ENCODE measurements around the gene TCAP.

DNA sequence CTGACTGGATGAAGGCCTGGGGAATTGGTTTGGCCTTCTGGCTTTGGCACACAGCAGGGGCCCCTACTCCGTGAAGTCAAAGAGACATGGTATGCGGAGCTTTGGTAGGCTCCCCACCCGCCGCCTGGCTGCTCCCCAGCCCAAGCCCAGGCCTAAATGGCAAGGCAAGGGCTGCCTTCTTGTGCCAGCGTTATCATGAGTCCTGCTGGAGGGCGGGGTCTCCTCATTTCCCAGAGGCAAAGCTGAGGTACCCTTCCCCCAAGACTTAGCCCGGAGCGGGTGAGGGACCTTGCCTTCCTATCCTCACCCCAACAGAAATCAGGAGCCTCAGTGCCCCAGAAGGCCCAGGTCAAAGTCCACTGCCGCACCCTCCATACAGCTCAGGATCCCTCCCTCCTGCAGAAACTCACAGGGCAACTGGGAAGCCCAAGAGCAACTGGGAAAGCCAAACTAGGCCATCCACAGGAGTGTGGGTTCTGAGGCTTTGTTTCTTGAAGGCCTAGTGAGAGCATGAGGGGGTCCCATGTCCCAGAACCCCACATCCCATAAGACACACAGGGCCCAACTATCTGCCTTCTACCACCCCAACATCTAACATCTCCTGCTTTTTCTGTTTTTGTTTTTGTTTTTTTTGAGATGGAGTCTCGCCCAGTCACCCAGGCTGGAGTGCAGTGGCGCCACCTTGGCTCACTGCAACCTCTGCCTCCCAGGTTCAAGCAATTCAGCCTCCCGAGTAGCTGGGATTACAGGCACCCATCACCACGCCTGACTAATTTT, 13.4 kb downstream of the TCAP start:
- TF ChIP-seq, protein P1, sequence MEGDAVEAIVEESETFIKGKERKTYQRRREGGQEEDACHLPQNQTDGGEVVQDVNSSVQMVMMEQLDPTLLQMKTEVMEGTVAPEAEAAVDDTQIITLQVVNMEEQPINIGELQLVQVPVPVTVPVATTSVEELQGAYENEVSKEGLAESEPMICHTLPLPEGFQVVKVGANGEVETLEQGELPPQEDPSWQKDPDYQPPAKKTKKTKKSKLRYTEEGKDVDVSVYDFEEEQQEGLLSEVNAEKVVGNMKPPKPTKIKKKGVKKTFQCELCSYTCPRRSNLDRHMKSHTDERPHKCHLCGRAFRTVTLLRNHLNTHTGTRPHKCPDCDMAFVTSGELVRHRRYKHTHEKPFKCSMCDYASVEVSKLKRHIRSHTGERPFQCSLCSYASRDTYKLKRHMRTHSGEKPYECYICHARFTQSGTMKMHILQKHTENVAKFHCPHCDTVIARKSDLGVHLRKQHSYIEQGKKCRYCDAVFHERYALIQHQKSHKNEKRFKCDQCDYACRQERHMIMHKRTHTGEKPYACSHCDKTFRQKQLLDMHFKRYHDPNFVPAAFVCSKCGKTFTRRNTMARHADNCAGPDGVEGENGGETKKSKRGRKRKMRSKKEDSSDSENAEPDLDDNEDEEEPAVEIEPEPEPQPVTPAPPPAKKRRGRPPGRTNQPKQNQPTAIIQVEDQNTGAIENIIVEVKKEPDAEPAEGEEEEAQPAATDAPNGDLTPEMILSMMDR (optimal IDR thresholded peaks at IDR 0.05 in 1 of 3, IDR thresholded peaks at IDR 0.05 in 1 of 3, conservative IDR thresholded peaks at IDR 0.05 in 1 of 3; ENCODE audit: extremely low read depth in 1 of 3, insufficient read depth in 2 of 3, low read length in 3 of 3): no peak
- TF ChIP-seq EZH2 (IDR thresholded peaks at IDR 0.05; ENCODE audit: low read length): no peak

Measured in keratinocyte (primary cell).